GM18867 (cell line): ENCODE results near the gene GPC6.

Source experiments
- ATAC-seq: cut with Tn5 transposase; IDR thresholded peaks from one replicate; pipeline ENCODE4 v1.9.1; 2021; ENCODE audit warnings: mild to moderate bottlenecking, moderate library complexity; ENCODE audit not compliant: unreplicated experiment

The GPC6 gene

DNA sequence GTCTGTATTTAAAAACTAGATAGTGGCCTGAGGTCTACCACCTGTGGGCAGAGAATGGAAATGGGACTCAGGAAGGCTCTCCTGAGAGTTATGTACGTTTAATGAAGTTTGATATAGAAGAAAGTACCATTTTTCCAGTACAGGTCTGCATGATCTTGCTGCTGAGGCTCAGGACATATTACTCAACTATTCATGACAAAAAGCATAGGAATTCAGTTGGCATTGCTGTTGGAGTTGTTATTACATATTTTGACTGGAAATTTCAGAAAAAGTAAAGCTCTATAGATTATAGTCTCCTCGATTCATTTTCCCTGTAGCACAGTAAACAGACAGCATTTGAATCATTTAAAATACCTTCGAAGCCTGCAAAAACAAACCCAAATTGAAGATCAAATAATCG is 783.1 kb downstream of the GPC6 start:
- ATAC-seq, result no peak

GRCh38 chr13:94014461-94014860 is 787.9 kb downstream of the GPC6 start:
- ATAC-seq, result no peak

GRCh38 chr13:94020426-94020825 is 793.8 kb downstream of the GPC6 start:
- no peak for ATAC-seq

DNA sequence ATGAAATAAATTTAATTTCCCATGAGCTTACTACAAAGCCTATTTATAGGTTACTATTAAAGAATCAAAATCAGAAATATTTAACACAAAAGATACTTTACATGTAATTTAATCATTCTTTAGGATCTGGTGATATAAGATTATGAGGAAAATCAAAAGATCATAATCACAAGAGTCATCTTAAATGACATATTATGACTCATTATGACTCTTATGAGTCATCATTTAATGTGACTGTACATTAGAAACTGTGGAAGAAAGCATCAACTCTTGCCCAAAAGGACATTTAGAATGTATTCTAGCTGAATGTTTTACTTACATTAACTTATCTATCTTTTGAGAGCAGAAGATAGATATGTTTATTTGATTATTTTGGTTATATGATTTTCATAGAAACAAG is 794.2 kb downstream of the GPC6 start:
- no peak for ATAC-seq

- no peak for ATAC-seq
Measured at GRCh38 chr13:94028234-94028633, 801.6 kb downstream of the GPC6 start.

- no peak for ATAC-seq
Measured at GRCh38 chr13:94028650-94029049, 802.0 kb downstream of the GPC6 start.

DNA sequence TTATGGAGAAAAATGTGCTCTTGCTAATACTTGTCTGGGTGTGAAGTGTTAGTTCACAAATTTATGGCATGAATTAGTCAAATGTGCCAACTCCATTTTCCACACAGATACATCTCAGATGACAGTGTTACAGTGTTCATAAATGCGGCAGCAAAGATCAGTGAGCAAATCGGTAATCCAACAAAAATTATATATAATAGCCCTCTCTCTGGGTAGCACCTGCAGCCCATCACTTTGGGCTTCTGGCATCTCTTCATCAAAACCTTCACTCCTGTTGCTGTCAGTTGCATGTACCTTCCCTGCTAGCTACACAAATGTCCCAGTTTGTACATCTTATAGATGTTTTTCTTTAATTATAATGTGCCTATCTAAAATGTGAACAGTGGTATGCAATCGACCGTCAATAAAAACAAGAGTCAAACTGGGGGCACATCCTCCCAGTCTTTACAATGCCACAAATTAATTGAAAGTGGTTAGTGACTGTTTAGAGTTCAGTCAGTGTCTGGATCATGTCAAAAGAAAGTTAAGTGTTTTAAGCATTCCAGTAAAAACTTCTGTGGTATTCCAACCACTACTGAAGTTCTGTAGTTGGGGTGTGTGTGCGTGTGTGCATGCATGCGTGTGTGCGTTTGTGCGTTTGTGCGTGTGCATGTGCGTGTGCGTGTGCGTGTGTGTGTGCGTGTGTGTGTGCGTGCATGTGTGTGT is 804.0 kb downstream of the GPC6 start:
- no peak for ATAC-seq

DNA sequence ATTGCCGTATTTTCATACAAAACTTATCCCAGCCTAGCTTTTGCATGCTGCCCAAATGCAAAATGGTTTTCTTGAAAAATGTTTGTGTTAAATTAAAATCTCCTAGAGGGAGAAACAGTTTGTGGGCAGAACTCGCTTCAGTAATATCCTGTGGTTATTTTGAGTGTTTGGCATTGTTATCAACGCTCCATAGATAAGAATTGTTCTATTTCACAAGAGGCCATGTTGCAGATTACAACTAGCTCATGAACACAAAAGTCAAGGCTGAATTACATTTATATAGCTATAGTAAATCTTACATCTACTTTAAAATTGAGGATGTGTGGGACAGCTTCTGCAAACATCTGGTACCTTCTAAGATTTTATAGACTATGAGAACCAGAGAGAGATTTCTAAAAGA is 805.0 kb downstream of the GPC6 start:
- ATAC-seq, result no peak

DNA sequence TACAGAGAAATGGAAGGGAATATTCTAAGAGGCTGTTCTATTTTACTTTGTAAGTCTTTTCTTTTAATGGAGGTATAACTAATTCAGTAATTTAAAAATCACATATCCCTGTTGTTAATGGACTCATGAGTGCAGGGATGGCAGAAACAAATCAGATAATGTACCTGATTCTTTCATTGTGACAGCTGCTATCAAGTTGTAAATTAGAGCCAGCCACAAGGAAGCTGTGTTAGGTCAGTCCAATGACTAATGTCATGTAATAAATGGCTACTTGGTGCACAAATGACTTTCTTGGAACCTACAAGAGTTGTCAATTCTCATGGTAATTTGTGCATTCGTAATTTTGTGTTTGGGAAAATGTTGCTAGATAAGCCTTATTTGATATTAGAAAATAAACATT is 806.5 kb downstream of the GPC6 start:
- ATAC-seq, result no peak

DNA sequence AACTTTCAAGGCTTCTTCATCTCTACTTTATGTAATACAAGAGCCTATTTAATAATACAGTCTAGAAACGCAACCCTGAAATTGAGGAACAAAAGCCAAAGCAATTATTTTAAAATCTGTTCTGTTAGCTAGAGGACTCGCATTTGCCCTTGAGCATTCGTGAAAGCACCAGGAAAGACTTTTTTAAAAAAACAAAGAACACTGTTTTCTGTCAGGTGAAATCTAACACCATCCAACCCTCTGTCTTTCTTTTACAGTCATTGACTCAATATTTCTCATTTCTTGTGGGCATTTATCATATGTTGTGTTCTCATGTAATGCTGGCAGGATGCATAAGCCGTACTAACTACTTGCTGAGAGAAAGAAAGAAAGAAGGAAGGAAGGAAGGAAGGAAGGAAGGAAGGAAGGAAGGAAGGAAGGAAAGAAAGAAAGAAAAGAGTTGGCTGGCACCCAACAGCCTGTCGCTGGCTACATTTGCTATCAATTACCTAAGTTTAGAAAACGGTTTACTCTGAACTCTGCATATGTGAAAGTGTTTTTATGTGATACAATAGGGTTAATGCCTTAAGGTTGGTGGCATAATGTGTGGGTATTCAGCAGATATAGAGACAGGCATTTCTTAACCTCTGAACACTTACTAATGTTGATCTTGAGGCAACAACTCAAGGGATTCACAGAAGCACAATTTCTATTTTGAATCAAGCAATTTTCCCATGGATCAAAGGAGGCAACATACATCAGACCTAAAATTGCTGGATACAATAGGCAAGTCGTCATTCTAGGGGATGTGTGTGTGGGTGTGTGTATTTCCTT is 807.4 kb downstream of the GPC6 start:
- no peak for ATAC-seq

DNA sequence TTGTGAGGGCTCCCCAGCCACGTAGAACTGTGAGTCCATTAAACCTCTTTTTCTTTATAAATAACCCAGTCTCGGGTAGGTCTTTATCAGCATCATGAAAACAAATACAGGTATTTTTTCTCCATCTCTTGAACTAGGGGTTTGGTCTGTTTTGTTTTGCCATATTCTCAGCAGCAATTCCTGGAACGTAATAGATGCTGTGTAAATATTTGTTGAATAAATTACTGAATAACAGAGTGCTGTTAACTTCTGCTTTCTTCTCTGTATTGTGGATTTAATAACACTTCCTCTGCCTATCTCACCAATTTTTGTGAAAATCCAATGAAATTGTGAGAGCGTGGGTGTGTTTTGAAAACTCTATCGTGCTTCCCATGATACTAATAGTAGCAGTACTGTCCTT is 823.4 kb downstream of the GPC6 start:
- no peak for ATAC-seq

DNA sequence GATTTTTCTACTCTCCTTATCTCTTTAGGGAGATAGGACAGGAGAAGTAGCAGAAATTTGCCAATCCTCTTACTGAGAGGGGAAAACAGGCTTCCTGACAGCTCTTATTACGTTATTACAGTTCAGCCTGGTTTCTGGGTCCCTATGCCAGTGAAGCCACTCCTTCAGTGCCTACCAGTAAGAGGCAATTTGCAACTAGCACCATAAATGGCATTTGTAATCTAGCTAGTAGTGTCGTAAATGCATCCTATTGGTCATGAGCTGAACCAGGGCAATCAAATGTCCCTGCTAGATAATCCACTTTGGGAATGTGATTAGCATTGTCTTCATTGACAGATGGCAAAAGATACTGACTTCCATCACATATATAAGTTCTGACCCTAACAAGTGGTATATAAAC is 824.1 kb downstream of the GPC6 start:
- no peak for ATAC-seq

GRCh38 chr13:94053986-94054593 is 827.5 kb downstream of the GPC6 start:
- ATAC-seq, result no peak

DNA sequence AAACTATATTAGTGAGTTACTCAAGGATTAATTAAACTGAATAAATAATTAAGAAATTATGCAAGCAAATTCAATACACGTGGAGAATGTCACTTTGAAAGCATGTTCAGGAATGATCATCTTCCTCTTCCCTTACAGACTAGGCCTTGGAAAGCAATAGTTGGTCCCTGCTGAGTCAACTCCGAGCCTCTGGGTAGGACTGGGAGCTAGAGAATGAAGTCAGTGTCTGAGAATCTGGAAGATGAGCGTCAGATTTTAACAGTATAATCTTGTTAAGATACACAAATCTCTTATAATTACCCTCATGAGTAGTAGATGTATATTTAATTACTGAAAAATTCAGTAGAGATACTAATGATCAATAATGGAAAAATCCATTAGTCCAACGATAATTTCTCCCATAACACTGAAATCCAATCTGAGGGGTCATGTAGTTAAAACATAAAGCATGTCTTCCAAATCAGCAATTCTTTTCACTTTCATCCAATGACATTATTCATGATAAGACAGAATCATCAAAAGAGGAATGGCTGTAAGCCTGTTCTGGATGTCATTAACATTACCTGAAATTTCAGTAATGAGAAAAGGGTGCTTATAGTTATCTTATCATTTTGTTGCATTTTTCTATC is 829.9 kb downstream of the GPC6 start:
- ATAC-seq, result no peak

DNA sequence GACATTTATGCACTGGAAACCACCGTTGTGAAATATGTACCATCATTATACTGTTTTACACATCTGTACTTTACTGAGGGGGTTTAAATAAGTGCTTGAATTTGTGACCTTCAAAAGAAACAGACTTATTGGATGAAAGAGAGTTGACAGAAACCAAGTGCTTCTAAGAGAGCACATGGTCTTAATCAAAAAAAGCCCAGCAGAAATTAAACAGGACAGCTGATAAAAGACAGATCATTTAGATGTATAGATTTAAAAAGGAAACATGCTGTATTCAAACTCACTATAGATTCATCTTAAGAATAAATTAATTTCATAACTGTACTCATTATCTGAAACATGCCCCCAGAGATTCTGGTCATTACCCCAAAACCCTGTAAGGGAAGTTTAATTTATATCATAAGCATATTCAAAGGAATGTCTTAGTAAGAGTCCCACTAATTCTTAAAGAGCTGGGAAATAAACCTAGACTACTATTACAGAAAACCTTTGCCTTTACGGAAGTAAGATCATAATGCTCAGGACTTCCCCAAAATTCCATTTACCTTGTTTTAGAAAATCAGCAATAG is 831.1 kb downstream of the GPC6 start:
- ATAC-seq, result no peak

DNA sequence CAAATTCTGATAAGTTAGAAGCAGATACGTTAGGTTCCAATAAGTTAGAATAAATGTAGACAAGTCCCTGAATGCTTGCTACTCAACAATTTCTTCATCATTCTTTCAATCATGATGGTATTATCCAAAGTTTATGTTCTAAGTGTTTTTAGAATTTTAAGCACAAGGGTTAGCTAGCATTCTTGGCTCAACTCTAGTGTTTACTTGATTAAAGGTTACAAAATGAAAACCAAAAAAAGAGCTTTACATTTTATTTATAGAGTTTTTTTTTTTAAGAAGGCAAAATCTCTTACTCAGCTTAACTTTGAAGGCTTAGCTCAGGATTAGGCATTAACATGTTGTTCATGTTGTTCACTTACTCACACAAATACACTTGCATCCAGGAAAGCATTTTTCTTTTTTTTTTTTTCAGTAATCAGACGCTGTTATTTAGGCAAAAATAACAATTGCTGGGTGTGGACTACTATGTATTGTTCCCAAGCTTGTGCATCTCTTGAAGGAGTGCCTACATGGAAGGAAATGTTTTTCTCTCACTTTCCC is 832.3 kb downstream of the GPC6 start:
- ATAC-seq, result no peak

GRCh38 chr13:94061301-94061700 is 834.7 kb downstream of the GPC6 start:
- no peak for ATAC-seq

DNA sequence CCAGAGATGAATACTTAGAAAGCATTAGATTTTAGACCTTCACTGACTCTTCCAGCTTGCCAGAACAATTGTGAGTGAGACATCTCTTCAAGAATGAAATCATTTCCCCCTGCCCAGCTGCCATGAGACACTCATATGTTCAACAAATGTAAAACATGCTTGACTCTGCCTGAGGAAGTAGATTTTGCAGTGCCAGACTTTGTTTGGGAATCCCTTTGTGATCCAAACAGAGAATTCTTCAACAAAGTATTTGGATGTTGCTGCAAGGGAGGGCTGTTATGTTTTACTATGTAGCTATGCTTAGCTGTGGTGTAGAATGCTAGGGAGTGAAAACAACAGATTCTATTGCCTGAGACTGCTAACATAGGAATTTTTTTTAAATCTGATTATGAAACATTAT is 836.5 kb downstream of the GPC6 start:
- no peak for ATAC-seq

GRCh38 chr13:94063848-94064247 is 837.2 kb downstream of the GPC6 start:
- ATAC-seq, result no peak

GRCh38 chr13:94065741-94066140 is 839.1 kb downstream of the GPC6 start:
- ATAC-seq, result no peak
